Activated CD4-positive, alpha-beta T cell treated with anti-CD3 and anti-CD28 coated beads, Interleukin-2, amount 10 ng/mL, durations not matched to agents 24 days and 14 days (primary cell): ENCODE data around the gene VDR. TPM values are rescaled to one million over a fixed set of nuclear protein-coding genes. Genes with fewer than 3 reads are reported as not detected.
A peak's percentile ranks its signal among the peaks of the same experiment; 100 is the strongest.

Experiments used
- DNase-seq: peaks from one replicate; pipeline ENCODE4 v3.0.0; 2022
- H3K27ac Mint-ChIP-seq: one replicate; pipeline ENCODE4 v1.8.0; 2022; ENCODE audit warnings: mild to moderate bottlenecking, mixed read lengths
- H3K27me3 Mint-ChIP-seq: one replicate; pipeline ENCODE4 v1.8.0; 2022; ENCODE audit warnings: mixed read lengths
- H3K36me3 Mint-ChIP-seq: one replicate; pipeline ENCODE4 v1.8.0; 2022; ENCODE audit warnings: low read depth, mild to moderate bottlenecking, mixed read lengths
- H3K4me1 Mint-ChIP-seq: one replicate; pipeline ENCODE4 v1.8.0; 2021; ENCODE audit warnings: mixed read lengths
- H3K4me3 Mint-ChIP-seq: one replicate; pipeline ENCODE4 v1.8.0; 2022; ENCODE audit warnings: mild to moderate bottlenecking, moderate library complexity, mixed read lengths
- H3K9me3 Mint-ChIP-seq: one replicate; pipeline ENCODE4 v1.8.0; 2021; ENCODE audit warnings: mixed read lengths
- intact Hi-C: fragments of 100-400 bp; cut with micrococcal nuclease; formaldehyde crosslinking; loops from one replicate; pipeline ENCODE4 v1.15.1; 2023
- total RNA-seq: library from RNA; stranded (reverse); gene quantifications from 2 replicates; pipeline ENCODE4 v1.2.3, GENCODE V29; 2022

Gene VDR
- total RNA-seq, 1 donor from 2014 or later = 277 TPM

DNA sequence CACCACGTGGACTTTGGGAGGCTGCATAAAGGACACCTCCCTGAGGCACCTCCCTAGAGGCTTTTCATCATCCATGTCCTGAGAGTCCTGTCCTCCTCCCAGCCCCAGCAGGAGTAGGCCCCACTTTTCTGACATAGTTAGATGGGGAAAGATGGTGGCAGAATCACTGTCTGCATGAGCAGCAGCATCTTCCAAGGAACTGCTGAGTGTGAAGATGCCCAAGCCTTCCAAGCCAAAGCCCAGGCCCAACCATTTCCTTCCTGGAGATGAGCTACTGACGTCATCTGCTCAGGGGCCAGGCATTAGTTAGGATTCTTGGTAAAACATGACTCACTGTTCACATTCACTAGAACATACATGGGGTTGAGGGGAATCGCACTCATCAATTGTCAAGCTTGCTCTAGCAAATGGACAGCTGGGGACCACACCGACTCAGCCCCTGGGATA, 37.3 kb downstream of the VDR start:
- peak overlapping the region; percentile 64 for H3K4me3 Mint-ChIP-seq
- intact Hi-C loops = loop anchor here (1.0 kb wide), 2 partner anchors 18 to 37 kb away; partner anchors contain the start of gene VDR
- DNase-seq = peak; percentile 84

GRCh38 chr12:47864646-47865235, 40.1 kb downstream of the VDR start:
- Mint-ChIP-seq H3K4me1 (peaks cover 74% of the 10 kb centered on the region), H3K27me3 (no peaks in the 10 kb centered on the region), H3K9me3 (no peaks in the 10 kb centered on the region), H3K27ac (peak overlapping the region; percentile 92), H3K4me3 (no peak overlapping the region), H3K36me3 (peaks cover 86% of the 10 kb centered on the region)
- intact Hi-C loops = no loop called here
- DNase-seq = no peak

More for the DNA sequence above, 37.3 kb downstream of the VDR start:
- Mint-ChIP-seq H3K27me3 (no peaks in the 10 kb centered on the region), H3K4me1 (peaks cover 79% of the 10 kb centered on the region), H3K27ac (peak overlapping the region; percentile 93), H3K36me3 (peaks cover 90% of the 10 kb centered on the region), H3K9me3 (no peaks in the 10 kb centered on the region)

GRCh38 chr12:47863985-47864384, 40.8 kb downstream of the VDR start:
- Mint-ChIP-seq H3K4me3 (peak overlapping the region; percentile 15), H3K27me3 (no peaks in the 10 kb centered on the region), H3K36me3 (peaks cover 87% of the 10 kb centered on the region), H3K9me3 (no peaks in the 10 kb centered on the region), H3K4me1 (peaks cover 76% of the 10 kb centered on the region), H3K27ac (peak overlapping the region; percentile 92)
- intact Hi-C loops = no loop called here
- no peak for DNase-seq

- no peaks in the 10 kb centered on the region for H3K9me3 Mint-ChIP-seq
- DNase-seq = no peak
- peaks cover 76% of the 10 kb centered on the region for H3K4me1 Mint-ChIP-seq
- intact Hi-C loops = no loop called here
- H3K4me3 Mint-ChIP-seq = no peak overlapping the region
- H3K27ac Mint-ChIP-seq = peak overlapping the region; percentile 92
- peaks cover 86% of the 10 kb centered on the region for H3K36me3 Mint-ChIP-seq
- H3K27me3 Mint-ChIP-seq = no peaks in the 10 kb centered on the region
These were observed 41.3 kb downstream of the VDR start for GRCh38 chr12:47863467-47863866.

- Mint-ChIP-seq H3K27me3 (no peaks in the 10 kb centered on the region), H3K9me3 (no peaks in the 10 kb centered on the region), H3K36me3 (peaks cover 87% of the 10 kb centered on the region), H3K27ac (peak overlapping the region; percentile 92), H3K4me1 (peaks cover 74% of the 10 kb centered on the region), H3K4me3 (no peak overlapping the region)
- no peak for DNase-seq
- intact Hi-C loops = no loop called here
These were observed 41.9 kb downstream of the VDR start for GRCh38 chr12:47862881-47863280.

- intact Hi-C loops = no loop called here
- Mint-ChIP-seq H3K27me3 (no peaks in the 10 kb centered on the region), H3K36me3 (peaks cover 87% of the 10 kb centered on the region), H3K27ac (peak overlapping the region; percentile 92), H3K4me3 (no peak overlapping the region), H3K4me1 (peaks cover 72% of the 10 kb centered on the region), H3K9me3 (no peaks in the 10 kb centered on the region)
- DNase-seq = no peak
These were observed 42.5 kb downstream of the VDR start for GRCh38 chr12:47862167-47862750.

DNA sequence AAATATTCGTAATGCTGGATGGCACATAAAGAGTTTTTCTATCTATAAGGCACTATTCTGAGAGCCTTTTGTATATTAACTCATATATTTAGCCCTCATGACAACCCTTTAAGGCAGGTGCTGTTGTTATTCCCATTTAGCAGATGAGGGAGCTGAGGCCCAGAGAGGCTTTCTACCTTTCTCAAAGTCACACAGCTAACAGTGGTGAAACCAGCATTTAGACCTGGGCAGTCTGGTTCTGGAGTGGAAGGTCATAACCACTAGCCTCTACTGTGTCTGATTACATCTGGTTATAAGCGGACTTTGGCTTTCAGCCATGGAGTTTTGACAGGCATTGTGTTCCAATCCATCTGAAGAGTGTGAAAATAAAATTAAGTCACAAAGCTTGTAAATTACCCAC, 43.9 kb downstream of the VDR start:
- H3K27me3 Mint-ChIP-seq = no peaks in the 10 kb centered on the region
- no peak for DNase-seq
- H3K9me3 Mint-ChIP-seq = no peaks in the 10 kb centered on the region
- intact Hi-C loops = loop anchor here (1.0 to 2.0 kb wide), 5 partner anchors 24 to 102 kb away; partner anchors contain the start of genes TMEM106C and VDR
- peak overlapping the region; percentile 60 for H3K4me3 Mint-ChIP-seq
- H3K27ac Mint-ChIP-seq = peak overlapping the region; percentile 92
- peaks cover 65% of the 10 kb centered on the region for H3K4me1 Mint-ChIP-seq
- peaks cover 87% of the 10 kb centered on the region for H3K36me3 Mint-ChIP-seq

DNA sequence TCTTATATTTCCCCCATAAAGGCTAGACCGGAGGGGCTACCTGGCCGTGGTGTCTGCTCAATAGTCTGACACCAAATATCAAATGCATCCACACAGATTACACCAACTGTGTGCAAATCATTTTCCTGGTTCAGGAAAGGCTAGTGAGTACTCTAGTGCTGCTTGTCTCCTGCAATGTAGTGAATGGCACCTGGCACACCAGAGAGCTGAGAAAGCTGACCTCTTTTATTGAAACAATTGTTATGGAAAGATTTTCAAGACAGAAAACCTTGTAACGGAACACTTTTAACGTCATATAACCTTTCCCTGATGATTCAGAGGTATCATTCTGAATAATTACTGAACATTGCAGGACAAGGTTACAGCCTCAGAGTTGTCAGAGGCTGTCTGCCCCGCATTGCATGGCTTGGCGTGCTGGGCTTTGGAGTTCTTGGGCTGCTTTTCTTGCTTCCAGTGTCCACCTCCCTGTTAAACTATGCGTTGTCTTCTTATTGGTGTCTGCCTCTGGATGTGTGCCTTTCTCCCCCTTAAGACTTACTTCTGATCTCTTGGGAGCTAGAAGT, 44.4 kb downstream of the VDR start:
- Mint-ChIP-seq H3K27ac (peak overlapping the region; percentile 92), H3K4me3 (peak overlapping the region; percentile 60), H3K9me3 (no peaks in the 10 kb centered on the region), H3K36me3 (peaks cover 88% of the 10 kb centered on the region), H3K4me1 (peaks cover 64% of the 10 kb centered on the region), H3K27me3 (no peaks in the 10 kb centered on the region)
- peak; percentile 67 for DNase-seq
- intact Hi-C loops = loop anchor here (1.0 to 2.0 kb wide), 5 partner anchors 25 to 102 kb away; partner anchors contain the start of genes TMEM106C and VDR

DNA sequence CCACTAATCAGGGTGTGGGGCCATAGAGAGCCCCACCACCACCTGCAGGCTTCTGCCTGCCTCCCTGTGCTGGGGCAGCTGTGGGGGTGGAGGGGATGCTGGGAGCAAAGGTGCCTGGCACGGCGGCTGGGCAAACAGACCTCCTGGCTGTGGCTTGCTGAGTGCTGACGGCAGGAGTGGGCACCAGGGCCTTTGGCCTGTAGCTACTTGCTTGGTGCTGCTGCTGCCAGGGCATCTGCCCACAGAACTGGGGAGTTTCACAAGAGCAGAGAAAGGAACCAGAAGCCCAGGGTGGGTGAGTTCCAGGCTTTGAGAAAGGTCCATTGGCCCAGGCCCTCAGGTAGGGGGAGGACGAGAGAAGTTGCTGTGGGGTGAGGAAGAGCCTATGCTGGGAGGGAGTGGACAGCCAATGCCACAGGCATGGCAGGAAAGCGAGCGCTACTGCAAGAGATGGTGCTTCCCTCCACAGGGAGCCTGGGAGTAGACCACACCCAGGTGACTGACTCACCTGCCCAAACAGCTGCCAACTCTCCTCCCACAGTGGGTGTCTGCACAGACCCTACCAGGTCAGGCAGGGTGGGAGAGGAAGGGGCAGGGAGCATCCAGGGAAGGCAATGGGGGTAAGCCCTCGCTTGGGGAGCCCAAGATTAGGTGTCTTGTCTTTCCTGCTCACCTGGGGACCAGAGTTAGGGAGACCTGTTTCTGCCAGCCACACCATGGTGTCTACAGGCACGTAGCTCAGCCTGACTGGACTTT, 46.1 kb downstream of the VDR start:
- Mint-ChIP-seq H3K4me1 (peaks cover 49% of the 10 kb centered on the region), H3K9me3 (no peaks in the 10 kb centered on the region), H3K36me3 (peaks cover 77% of the 10 kb centered on the region), H3K4me3 (no peak overlapping the region), H3K27me3 (no peaks in the 10 kb centered on the region), H3K27ac (peak overlapping the region; percentile 92)
- DNase-seq = no peak
- intact Hi-C loops = loop anchor here (1.0 kb wide), 1 partner anchor 91 kb away; no protein-coding TSS in a partner anchor

DNA sequence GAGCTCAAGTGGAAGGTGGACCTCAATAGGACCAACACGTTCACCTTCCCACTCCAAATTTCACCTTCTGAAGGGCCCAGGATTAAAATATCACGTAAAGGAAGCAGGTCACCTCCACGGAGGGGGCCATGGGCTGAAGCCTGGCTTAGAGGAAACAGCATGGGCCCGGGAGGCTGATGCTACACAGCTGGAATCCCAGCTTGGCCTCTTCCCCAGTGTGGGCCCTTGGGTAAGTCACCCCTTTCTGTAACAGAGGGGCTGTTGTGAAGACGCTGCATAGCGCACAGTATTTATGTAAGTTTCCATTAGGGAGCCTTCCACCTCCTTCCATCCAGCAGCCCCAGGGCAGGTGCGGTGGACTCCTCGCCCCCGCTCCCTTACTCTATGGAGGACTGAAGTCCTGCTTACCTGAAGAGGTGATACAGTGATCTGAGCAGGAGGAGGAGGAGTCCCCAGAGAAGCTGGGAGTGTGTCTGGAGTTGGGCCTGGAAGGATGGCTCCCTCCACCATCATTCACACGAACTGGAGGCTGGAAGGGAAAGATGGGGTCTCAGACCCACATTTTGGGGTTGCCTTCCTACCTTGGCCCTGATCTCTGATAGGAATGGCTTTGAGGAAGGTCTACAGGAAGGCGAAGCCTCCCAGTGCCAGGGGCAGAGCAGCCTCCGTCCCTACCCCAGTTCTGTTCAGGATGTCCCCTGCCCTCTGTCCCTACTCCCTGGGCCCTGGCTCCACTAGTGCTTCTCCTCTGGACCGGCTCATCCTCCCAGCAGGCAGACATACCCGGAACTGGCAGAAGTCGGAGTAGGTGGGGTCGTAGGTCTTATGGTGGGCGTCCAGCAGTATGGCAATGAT, 47.8 kb downstream of the VDR start:
- intact Hi-C loops = no loop called here
- H3K36me3 Mint-ChIP-seq = peaks cover 80% of the 10 kb centered on the region
- H3K9me3 Mint-ChIP-seq = no peaks in the 10 kb centered on the region
- H3K27ac Mint-ChIP-seq = peak overlapping the region; percentile 92
- H3K4me1 Mint-ChIP-seq = peaks cover 41% of the 10 kb centered on the region
- no peak overlapping the region for H3K4me3 Mint-ChIP-seq
- DNase-seq = no peak
- H3K27me3 Mint-ChIP-seq = no peaks in the 10 kb centered on the region

- H3K27ac Mint-ChIP-seq = peak overlapping the region; percentile 25
- peaks cover 42% of the 10 kb centered on the region for H3K4me1 Mint-ChIP-seq
These were observed 48.7 kb downstream of the VDR start for GRCh38 chr12:47856094-47856493.

GRCh38 chr12:47855502-47855901, 49.3 kb downstream of the VDR start:
- no peaks in the 10 kb centered on the region for H3K27me3 Mint-ChIP-seq
- DNase-seq = no peak
- H3K4me1 Mint-ChIP-seq = peaks cover 41% of the 10 kb centered on the region
- no peaks in the 10 kb centered on the region for H3K9me3 Mint-ChIP-seq
- peak overlapping the region; percentile 60 for H3K27ac Mint-ChIP-seq
- intact Hi-C loops = no loop called here
- peaks cover 80% of the 10 kb centered on the region for H3K36me3 Mint-ChIP-seq
- H3K4me3 Mint-ChIP-seq = no peak overlapping the region

More at GRCh38 chr12:47856094-47856493, 48.7 kb downstream of the VDR start:
- H3K4me3 Mint-ChIP-seq = no peak overlapping the region
- no peak for DNase-seq
- intact Hi-C loops = no loop called here
- no peaks in the 10 kb centered on the region for H3K27me3 Mint-ChIP-seq
- H3K9me3 Mint-ChIP-seq = no peaks in the 10 kb centered on the region
- peaks cover 80% of the 10 kb centered on the region for H3K36me3 Mint-ChIP-seq

DNA sequence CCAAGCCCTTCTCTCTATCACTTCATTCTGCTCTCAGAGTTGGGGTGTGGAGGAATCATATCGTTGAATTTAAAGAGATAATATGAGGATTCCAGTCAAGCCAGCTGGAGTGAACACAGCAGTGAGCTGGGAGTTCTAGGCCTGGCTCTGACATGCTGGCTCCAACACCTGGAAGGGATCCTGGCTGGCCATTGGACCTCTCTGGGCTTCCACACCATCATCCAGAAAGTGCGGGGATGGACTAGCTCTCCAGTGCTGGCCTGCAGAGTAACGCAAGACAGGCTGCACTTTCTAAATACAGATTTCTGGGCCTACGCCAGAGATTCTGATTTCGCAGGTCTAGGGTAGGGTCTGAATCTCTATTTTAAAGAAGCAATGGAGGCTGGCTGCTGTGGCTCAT, 50.3 kb downstream of the VDR start:
- no peaks in the 10 kb centered on the region for H3K9me3 Mint-ChIP-seq
- peaks cover 79% of the 10 kb centered on the region for H3K36me3 Mint-ChIP-seq
- intact Hi-C loops = no loop called here
- H3K4me3 Mint-ChIP-seq = no peak overlapping the region
- H3K27ac Mint-ChIP-seq = peak overlapping the region; percentile 60
- H3K27me3 Mint-ChIP-seq = no peaks in the 10 kb centered on the region
- peaks cover 32% of the 10 kb centered on the region for H3K4me1 Mint-ChIP-seq
- DNase-seq = no peak
